ENCODE data around the gene RBM45.
"Not testable (repeated sequence)": the region's sequence is repeated elsewhere in the genome, so short reads cannot be mapped to it uniquely, and the experiment has no call there.

The RBM45 gene

GRCh38 chr2:178112202-178113152 lies at the start of gene RBM45:
Gene RBM45, plus strand, starts transcription at chr2:178112437. Its CDS starts 110 bp downstream, at chr2:178112547.
- peak; percentile 60 to 81 (median 63) for DNase-seq (ENCODE audit: low read depth in 3 of 3, low spot score in 1 of 3)

GRCh38 chr2:178066324-178066723 lies 45.9 kb upstream of the RBM45 start:
- no peak for DNase-seq (ENCODE audit: low read depth in 3 of 3, low spot score in 1 of 3)

GRCh38 chr2:178066890-178067669 lies 45.2 kb upstream of the RBM45 start:
- DNase-seq (ENCODE audit: low read depth in 3 of 3, low spot score in 1 of 3) = no peak

GRCh38 chr2:178068823-178069454 lies 43.3 kb upstream of the RBM45 start:
- DNase-seq (ENCODE audit: low read depth in 3 of 3, low spot score in 1 of 3) = no peak

GRCh38 chr2:178069551-178069950 lies 42.7 kb upstream of the RBM45 start:
- no peak for DNase-seq (ENCODE audit: low read depth in 3 of 3, low spot score in 1 of 3)

- DNase-seq (ENCODE audit: low read depth in 3 of 3, low spot score in 1 of 3) = no peak
These were observed 41.4 kb upstream of the RBM45 start for GRCh38 chr2:178070824-178071223.

- no peak for DNase-seq (ENCODE audit: low read depth in 3 of 3, low spot score in 1 of 3)
These were observed 40.2 kb upstream of the RBM45 start for GRCh38 chr2:178072000-178072382.

GRCh38 chr2:178072383-178073301 lies 39.6 kb upstream of the RBM45 start, which contains the start of gene PDE11A:
Gene PDE11A, minus strand, starts transcription at chr2:178072777. Its CDS starts 340 bp downstream, at chr2:178072437.
- peak in 1 of 3 donors; percentile 4 for DNase-seq (ENCODE audit: low read depth in 3 of 3, low spot score in 1 of 3)

GRCh38 chr2:178074123-178075005 lies 37.9 kb upstream of the RBM45 start:
- no peak for DNase-seq (ENCODE audit: low read depth in 3 of 3, low spot score in 1 of 3)

GRCh38 chr2:178075006-178075326 lies 37.3 kb upstream of the RBM45 start:
- no peak for DNase-seq (ENCODE audit: low read depth in 3 of 3, low spot score in 1 of 3)

GRCh38 chr2:178076130-178076529 lies 36.1 kb upstream of the RBM45 start:
- no peak for DNase-seq (ENCODE audit: low read depth in 3 of 3, low spot score in 1 of 3)

GRCh38 chr2:178079279-178079678 lies 33.0 kb upstream of the RBM45 start:
- DNase-seq (ENCODE audit: low read depth in 3 of 3, low spot score in 1 of 3) = not testable (repeated sequence)

GRCh38 chr2:178082408-178083045 lies 29.7 kb upstream of the RBM45 start:
- DNase-seq (ENCODE audit: low read depth in 3 of 3, low spot score in 1 of 3) = no peak

GRCh38 chr2:178084273-178084672 lies 28.0 kb upstream of the RBM45 start:
- DNase-seq (ENCODE audit: low read depth in 3 of 3, low spot score in 1 of 3) = no peak

- no peak for DNase-seq (ENCODE audit: low read depth in 3 of 3, low spot score in 1 of 3)
These were observed 23.4 kb upstream of the RBM45 start for GRCh38 chr2:178088774-178089270.

- no peak for DNase-seq (ENCODE audit: low read depth in 3 of 3, low spot score in 1 of 3)
These were observed 18.8 kb upstream of the RBM45 start for GRCh38 chr2:178093471-178093870.

GRCh38 chr2:178101321-178102079 lies 10.7 kb upstream of the RBM45 start:
- DNase-seq (ENCODE audit: low read depth in 3 of 3, low spot score in 1 of 3) = no peak

GRCh38 chr2:178105566-178105965 lies 6.7 kb upstream of the RBM45 start:
- DNase-seq (ENCODE audit: low read depth in 3 of 3, low spot score in 1 of 3) = no peak
